A673 (cell line): ENCODE data around the gene CDH23.

Experiments
- EZH2 ChIP-seq: fragments of 200-600 bp; sonication (generic); IDR thresholded peaks from 2 replicates; pipeline ENCODE4 v1.6.1; 2017; ENCODE audit warnings: borderline replicate concordance, low read depth, mild to moderate bottlenecking, mixed read lengths, antibody characterized with exemption, low read length; ENCODE audit not compliant: poor library complexity, severe bottlenecking
- TF ChIP-seq, protein P1 (sequence below): fragments of 300-800, 200-600 bp; sonication (generic); conservative IDR thresholded peaks from 2 replicates; pipeline ENCODE4 v1.5.1; 2017; ENCODE audit warnings: low read depth, mild to moderate bottlenecking, antibody characterized with exemption, low read length, moderate library complexity, mixed read lengths

DNA sequence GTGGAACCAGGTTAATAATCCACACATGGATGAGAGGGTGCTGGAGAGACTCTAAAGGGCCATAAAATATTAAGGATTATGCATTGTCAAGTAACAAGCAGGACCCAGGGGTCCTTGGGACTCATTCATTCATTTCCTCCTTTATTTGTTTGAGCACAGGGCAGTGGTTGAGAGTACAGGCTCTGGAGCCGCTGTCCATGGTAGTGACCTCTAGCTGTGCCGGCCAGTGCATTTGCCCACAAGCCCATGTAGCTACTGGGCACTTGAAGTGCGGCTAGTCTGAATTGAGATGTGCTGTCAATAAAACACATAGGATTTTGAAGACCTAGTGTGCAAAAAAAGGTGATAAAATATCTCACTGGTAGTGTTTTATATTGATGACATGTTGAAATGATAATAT lies 185.3 kb downstream of the CDH23 start:
- TF ChIP-seq, protein P1, sequence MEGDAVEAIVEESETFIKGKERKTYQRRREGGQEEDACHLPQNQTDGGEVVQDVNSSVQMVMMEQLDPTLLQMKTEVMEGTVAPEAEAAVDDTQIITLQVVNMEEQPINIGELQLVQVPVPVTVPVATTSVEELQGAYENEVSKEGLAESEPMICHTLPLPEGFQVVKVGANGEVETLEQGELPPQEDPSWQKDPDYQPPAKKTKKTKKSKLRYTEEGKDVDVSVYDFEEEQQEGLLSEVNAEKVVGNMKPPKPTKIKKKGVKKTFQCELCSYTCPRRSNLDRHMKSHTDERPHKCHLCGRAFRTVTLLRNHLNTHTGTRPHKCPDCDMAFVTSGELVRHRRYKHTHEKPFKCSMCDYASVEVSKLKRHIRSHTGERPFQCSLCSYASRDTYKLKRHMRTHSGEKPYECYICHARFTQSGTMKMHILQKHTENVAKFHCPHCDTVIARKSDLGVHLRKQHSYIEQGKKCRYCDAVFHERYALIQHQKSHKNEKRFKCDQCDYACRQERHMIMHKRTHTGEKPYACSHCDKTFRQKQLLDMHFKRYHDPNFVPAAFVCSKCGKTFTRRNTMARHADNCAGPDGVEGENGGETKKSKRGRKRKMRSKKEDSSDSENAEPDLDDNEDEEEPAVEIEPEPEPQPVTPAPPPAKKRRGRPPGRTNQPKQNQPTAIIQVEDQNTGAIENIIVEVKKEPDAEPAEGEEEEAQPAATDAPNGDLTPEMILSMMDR: no peak
- TF ChIP-seq EZH2: no peak
